Measurements from ENCODE around the gene SHH. TPM values are rescaled to one million over a fixed set of nuclear protein-coding genes. Genes with fewer than 3 reads are reported as not detected.

The SHH gene
- total RNA-seq, 1 donor from 2014 or later = 0.16 TPM

DNA sequence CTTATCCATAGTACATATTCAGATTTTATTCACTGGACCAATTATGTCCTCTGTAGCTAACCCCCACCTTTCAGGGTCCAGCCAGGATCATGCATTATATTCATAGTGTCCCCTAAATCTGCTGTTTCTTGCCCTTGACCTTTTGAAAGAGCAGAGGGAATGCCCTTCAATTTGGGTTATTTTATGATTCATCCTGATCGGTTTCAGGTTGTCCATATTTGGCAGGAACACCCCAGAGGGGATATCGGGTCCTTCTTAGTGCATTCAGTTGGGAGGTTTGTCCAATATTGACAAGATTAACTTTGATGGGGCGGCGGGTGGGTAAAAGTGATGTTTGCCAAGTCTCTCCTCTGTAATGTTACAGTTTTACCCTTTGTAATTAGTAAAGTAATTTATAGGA is 60.9 kb downstream of the SHH start:
- DNase-seq (ENCODE audit: low read depth) (no peak), FAIRE-seq (no peak)
- H3K27me3 Mint-ChIP-seq (ENCODE audit: low read depth, unreplicated experiment) = no peaks in the 10 kb centered on the region
- no peak for TF ChIP-seq EZH2 (IDR thresholded peaks at IDR 0.05; ENCODE audit: insufficient read depth, low read length)
- TF ChIP-seq, protein P1, sequence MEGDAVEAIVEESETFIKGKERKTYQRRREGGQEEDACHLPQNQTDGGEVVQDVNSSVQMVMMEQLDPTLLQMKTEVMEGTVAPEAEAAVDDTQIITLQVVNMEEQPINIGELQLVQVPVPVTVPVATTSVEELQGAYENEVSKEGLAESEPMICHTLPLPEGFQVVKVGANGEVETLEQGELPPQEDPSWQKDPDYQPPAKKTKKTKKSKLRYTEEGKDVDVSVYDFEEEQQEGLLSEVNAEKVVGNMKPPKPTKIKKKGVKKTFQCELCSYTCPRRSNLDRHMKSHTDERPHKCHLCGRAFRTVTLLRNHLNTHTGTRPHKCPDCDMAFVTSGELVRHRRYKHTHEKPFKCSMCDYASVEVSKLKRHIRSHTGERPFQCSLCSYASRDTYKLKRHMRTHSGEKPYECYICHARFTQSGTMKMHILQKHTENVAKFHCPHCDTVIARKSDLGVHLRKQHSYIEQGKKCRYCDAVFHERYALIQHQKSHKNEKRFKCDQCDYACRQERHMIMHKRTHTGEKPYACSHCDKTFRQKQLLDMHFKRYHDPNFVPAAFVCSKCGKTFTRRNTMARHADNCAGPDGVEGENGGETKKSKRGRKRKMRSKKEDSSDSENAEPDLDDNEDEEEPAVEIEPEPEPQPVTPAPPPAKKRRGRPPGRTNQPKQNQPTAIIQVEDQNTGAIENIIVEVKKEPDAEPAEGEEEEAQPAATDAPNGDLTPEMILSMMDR (IDR thresholded peaks at IDR 0.05; ENCODE audit: insufficient read depth, low read depth, low read length) = no peak
- peaks cover 96% of the 10 kb centered on the region for H3K79me2 ChIP-seq (ENCODE audit: insufficient read depth, low read length)
- H4K20me1 ChIP-seq (ENCODE audit: insufficient read depth, low read length) = peaks cover 85% of the 10 kb centered on the region
- H3K4me3 ChIP-seq (ENCODE audit: insufficient read depth, low read depth, low read length) = no peak overlapping the region
- H3K27me3 ChIP-seq (ENCODE audit: insufficient read depth, low read length) = no peaks in the 10 kb centered on the region
- no peak overlapping the region for H3K4me3 Mint-ChIP-seq (ENCODE audit: unreplicated experiment)
- no peaks in the 10 kb centered on the region for H3K4me1 ChIP-seq (ENCODE audit: insufficient read depth, low read length)
- peaks cover 4% of the 10 kb centered on the region for H3K36me3 ChIP-seq (ENCODE audit: insufficient read depth, low read length)
- H3K27ac ChIP-seq (ENCODE audit: low read depth, low read length) = no peak overlapping the region
- H3K9me3 ChIP-seq (ENCODE audit: insufficient read depth, low read depth, low read length) = no peaks in the 10 kb centered on the region
- H3K27ac Mint-ChIP-seq (ENCODE audit: unreplicated experiment) = no peak overlapping the region
- H3K4me1 Mint-ChIP-seq (ENCODE audit: low read depth, unreplicated experiment) = peaks cover 7% of the 10 kb centered on the region
- no peak overlapping the region for H2AFZ ChIP-seq (ENCODE audit: low read depth, low read length)
- H3K4me2 ChIP-seq (ENCODE audit: low read length) = no peak overlapping the region
- peaks cover 4% of the 10 kb centered on the region for H3K36me3 Mint-ChIP-seq (ENCODE audit: low read depth, unreplicated experiment)
- H3K9me3 Mint-ChIP-seq (ENCODE audit: unreplicated experiment) = no peaks in the 10 kb centered on the region
- no peak overlapping the region for H3K9ac ChIP-seq (ENCODE audit: low read length)

DNA sequence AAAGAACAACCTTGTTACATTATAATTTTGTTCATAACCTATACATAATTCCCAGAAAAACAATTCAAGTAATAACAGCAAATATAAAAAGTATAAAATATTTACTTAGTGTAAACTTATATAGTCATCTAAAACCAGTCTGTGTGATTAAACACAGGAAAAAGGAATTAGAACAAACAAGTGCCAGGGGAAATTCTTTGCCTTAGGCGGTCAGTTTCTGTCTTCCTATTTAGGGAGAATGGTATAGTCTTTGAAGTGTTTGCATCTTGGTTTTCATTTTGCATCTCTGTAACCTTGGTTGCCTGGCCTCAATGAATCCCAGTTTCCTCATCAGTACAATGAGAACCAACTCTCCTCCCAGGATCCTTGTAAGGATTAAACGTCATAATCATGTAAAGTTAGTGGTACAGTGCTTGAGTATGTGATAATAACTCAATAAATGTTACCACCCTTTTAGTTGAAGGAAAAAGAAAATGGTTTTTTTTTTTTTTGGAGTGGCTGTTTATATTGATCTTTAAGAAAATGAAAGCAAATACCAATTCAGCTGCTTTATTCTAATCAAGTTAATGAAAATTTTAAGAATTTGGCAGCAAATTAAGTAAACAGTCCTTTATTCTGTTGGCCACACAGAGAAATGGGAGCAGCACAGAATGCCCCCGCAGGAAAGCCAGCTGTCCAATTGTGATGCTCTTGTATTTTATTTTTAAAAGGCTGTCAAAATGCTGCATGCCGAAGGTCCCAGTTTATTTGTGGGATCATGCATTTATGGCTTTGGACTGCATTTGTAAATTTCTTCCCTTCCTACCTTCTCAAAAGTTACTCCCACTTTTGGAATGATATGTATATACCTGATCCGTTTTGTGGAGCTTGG is 61.8 kb downstream of the SHH start:
- FAIRE-seq = no peak

More for the DNA sequence above, 61.8 kb downstream of the SHH start:
- H3K9me3 Mint-ChIP-seq (ENCODE audit: unreplicated experiment) = no peaks in the 10 kb centered on the region
- H3K36me3 Mint-ChIP-seq (ENCODE audit: low read depth, unreplicated experiment) = peaks cover 4% of the 10 kb centered on the region
- Histone ChIP-seq H3K4me1 (ENCODE audit: insufficient read depth, low read length) (no peaks in the 10 kb centered on the region), H3K79me2 (ENCODE audit: insufficient read depth, low read length) (peaks cover 93% of the 10 kb centered on the region), H3K9ac (ENCODE audit: low read length) (no peak overlapping the region), H3K36me3 (ENCODE audit: insufficient read depth, low read length) (peaks cover 7% of the 10 kb centered on the region), H2AFZ (ENCODE audit: low read depth, low read length) (no peak overlapping the region), H3K4me3 (ENCODE audit: insufficient read depth, low read depth, low read length) (no peak overlapping the region), H3K4me2 (ENCODE audit: low read length) (no peak overlapping the region), H3K27me3 (ENCODE audit: insufficient read depth, low read length) (no peaks in the 10 kb centered on the region), H3K9me3 (ENCODE audit: insufficient read depth, low read depth, low read length) (no peaks in the 10 kb centered on the region), H4K20me1 (ENCODE audit: insufficient read depth, low read length) (peaks cover 81% of the 10 kb centered on the region), H3K27ac (ENCODE audit: low read depth, low read length) (no peak overlapping the region)
- no peak for DNase-seq (ENCODE audit: low read depth)
- TF ChIP-seq, protein P1 (IDR thresholded peaks at IDR 0.05; ENCODE audit: insufficient read depth, low read depth, low read length) = no peak
- TF ChIP-seq EZH2 (IDR thresholded peaks at IDR 0.05; ENCODE audit: insufficient read depth, low read length) = no peak
- peaks cover 10% of the 10 kb centered on the region for H3K4me1 Mint-ChIP-seq (ENCODE audit: low read depth, unreplicated experiment)
- H3K27ac Mint-ChIP-seq (ENCODE audit: unreplicated experiment) = no peak overlapping the region
- H3K4me3 Mint-ChIP-seq (ENCODE audit: unreplicated experiment) = no peak overlapping the region
- no peaks in the 10 kb centered on the region for H3K27me3 Mint-ChIP-seq (ENCODE audit: low read depth, unreplicated experiment)

Other genes with a start within 250 kb of the SHH start
- 50.5 and 53.3 TPM in 2 replicates for gene RBM33, start 167.8 kb downstream of the SHH start, total RNA-seq